H9 (cell line): ENCODE measurements around the gene SHB. TPM values are rescaled to one million over a fixed set of nuclear protein-coding genes. Genes with fewer than 3 reads are reported as not detected.
A peak's percentile ranks its signal among the peaks of the same experiment; 100 is the strongest.

ENCODE experiments used
- DNase-seq: peaks from one replicate; pipeline ENCODE4 v3.0.0-alpha.2; 2017
- H2AFZ ChIP-seq: one replicate; pipeline ENCODE4 v1.6.1; 2013; ENCODE audit warnings: mild to moderate bottlenecking, low read length, control low read depth, moderate library complexity
- H2AK5ac ChIP-seq: 2 replicates; pipeline ENCODE4 v1.6.1; 2013; ENCODE audit warnings: low read length, control low read depth, mixed read lengths; ENCODE audit not compliant: insufficient read length
- H2BK120ac ChIP-seq: one replicate; pipeline ENCODE4 v1.6.1; 2013; ENCODE audit warnings: low read depth, mild to moderate bottlenecking, low read length, control low read depth, inconsistent platforms; ENCODE audit not compliant: poor library complexity, severe bottlenecking
- H2BK12ac ChIP-seq: 2 replicates; pipeline ENCODE4 v1.6.1; 2013; ENCODE audit warnings: low read length, control low read depth, mixed read lengths, low read depth; ENCODE audit not compliant: insufficient read length
- H2BK15ac ChIP-seq: 2 replicates; pipeline ENCODE4 v1.6.1; 2013; ENCODE audit warnings: low read depth, low read length, control low read depth
- H2BK20ac ChIP-seq: one replicate; pipeline ENCODE4 v1.6.1; 2013; ENCODE audit warnings: low read depth, mild to moderate bottlenecking, low read length, control low read depth, inconsistent platforms; ENCODE audit not compliant: poor library complexity, severe bottlenecking
- H2BK5ac ChIP-seq: 2 replicates; pipeline ENCODE4 v1.6.1; 2013; ENCODE audit warnings: low read length, control low read depth, mixed read lengths; ENCODE audit not compliant: insufficient read length
- H3K14ac ChIP-seq: 2 replicates; pipeline ENCODE4 v1.6.1; 2013; ENCODE audit warnings: low read length, control low read depth; ENCODE audit not compliant: insufficient read depth
- H3K18ac ChIP-seq: 2 replicates; pipeline ENCODE4 v1.6.1; 2013; ENCODE audit warnings: low read depth, mild to moderate bottlenecking, mixed read lengths, low read length, control low read depth; ENCODE audit not compliant: insufficient read length
- H3K23ac ChIP-seq: 2 replicates; pipeline ENCODE4 v1.6.1; 2013; ENCODE audit warnings: low read length, control low read depth, mixed read lengths, low read depth; ENCODE audit not compliant: insufficient read length
- H3K23me2 ChIP-seq: 2 replicates; pipeline ENCODE4 v1.6.1; 2013; ENCODE audit warnings: low read depth, mild to moderate bottlenecking, mixed read lengths, low read length, control low read depth; ENCODE audit not compliant: insufficient read length, poor library complexity, severe bottlenecking
- H3K27ac ChIP-seq: 2 replicates; pipeline ENCODE4 v1.5.1; 2013; ENCODE audit warnings: low read length, control low read depth, mixed read lengths, low read depth; ENCODE audit not compliant: insufficient read length
- H3K27me3 ChIP-seq: 2 replicates; pipeline ENCODE4 v1.6.1; 2013; ENCODE audit warnings: low read length, control low read depth, inconsistent platforms; ENCODE audit not compliant: insufficient read depth
- H3K4ac ChIP-seq: 2 replicates; pipeline ENCODE4 v1.6.1; 2013; ENCODE audit warnings: low read depth, mild to moderate bottlenecking, control low read depth, inconsistent platforms, low read length, moderate library complexity
- H3K4me1 ChIP-seq: 2 replicates; pipeline ENCODE4 v1.6.1; 2013; ENCODE audit warnings: low read length, control low read depth, inconsistent platforms; ENCODE audit not compliant: insufficient read depth
- H3K4me2 ChIP-seq: 2 replicates; pipeline ENCODE4 v1.6.1; 2013; ENCODE audit warnings: low read length, control low read depth, mixed read lengths; ENCODE audit not compliant: insufficient read length, insufficient read depth
- H3K56ac ChIP-seq: 2 replicates; pipeline ENCODE4 v1.6.1; 2013; ENCODE audit warnings: low read depth, mild to moderate bottlenecking, mixed read lengths, low read length, control low read depth; ENCODE audit not compliant: insufficient read length
- H3K79me1 ChIP-seq: 2 replicates; pipeline ENCODE4 v1.6.1; 2013; ENCODE audit warnings: low read depth, mild to moderate bottlenecking, moderate library complexity, low read length, control low read depth, inconsistent platforms; ENCODE audit not compliant: insufficient read depth, poor library complexity, severe bottlenecking
- H3K79me2 ChIP-seq: 2 replicates; pipeline ENCODE4 v1.6.1; 2013; ENCODE audit warnings: low read length, control low read depth, inconsistent platforms; ENCODE audit not compliant: insufficient read depth
- H3K9ac ChIP-seq: 2 replicates; pipeline ENCODE4 v1.6.1; 2013; ENCODE audit warnings: low read length, control low read depth, mixed read lengths; ENCODE audit not compliant: insufficient read length; ENCODE audit errors: extremely low read depth
- H3K9me3 ChIP-seq: one replicate; pipeline ENCODE4 v1.6.1; 2013; ENCODE audit warnings: low read depth, low read length, inconsistent platforms; ENCODE audit not compliant: control insufficient read depth
- H3T11ph ChIP-seq: one replicate; pipeline ENCODE4 v1.6.1; 2013; ENCODE audit warnings: mild to moderate bottlenecking, low read length, control low read depth, inconsistent platforms
- H4K20me1 ChIP-seq: one replicate; pipeline ENCODE4 v1.6.1; 2013; ENCODE audit not compliant: control insufficient read depth, insufficient read length, insufficient read depth
- H4K5ac ChIP-seq: 2 replicates; pipeline ENCODE4 v1.6.1; 2013; ENCODE audit warnings: low read depth, mild to moderate bottlenecking, mixed read lengths, low read length, control low read depth; ENCODE audit not compliant: insufficient read length
- H4K8ac ChIP-seq: replicated peaks from 2 replicates; pipeline ENCODE4 v1.6.1; 2013; ENCODE audit warnings: low read length, control low read depth, mixed read lengths, low read depth; ENCODE audit not compliant: insufficient read length
- H4K91ac ChIP-seq: 2 replicates; pipeline ENCODE4 v1.6.1; 2013; ENCODE audit warnings: low read depth, mild to moderate bottlenecking, moderate library complexity, mixed read lengths, low read length, control low read depth; ENCODE audit not compliant: insufficient read length
- H3K27ac Mint-ChIP-seq, 3 experiments: 2 replicates in 2 of 3; 3 replicates in 1 of 3; pipeline ENCODE4 v1.8.0; 2020 to 2021; ENCODE audit warnings: mixed read lengths in 3 of 3, mild to moderate bottlenecking in 1 of 3, moderate library complexity in 1 of 3
- H3K27me3 Mint-ChIP-seq: 2 replicates; pipeline ENCODE4 v1.8.0; 2021; ENCODE audit warnings: low read depth, mild to moderate bottlenecking, moderate library complexity, mixed read lengths
- H3K36me3 Mint-ChIP-seq, 3 experiments: 2 replicates in 2 of 3; 3 replicates in 1 of 3; pipeline ENCODE4 v1.8.0; 2020 to 2021; ENCODE audit warnings: low read depth in 3 of 3, mixed read lengths in 3 of 3; ENCODE audit not compliant: insufficient read depth in 1 of 3
- H3K4me1 Mint-ChIP-seq, 2 experiments: 2 replicates each; pipeline ENCODE4 v1.8.0; 2020; ENCODE audit warnings: mixed read lengths in 2 of 2
- H3K4me3 Mint-ChIP-seq, 2 experiments: 2 replicates in 1 of 2; 3 replicates in 1 of 2; pipeline ENCODE4 v1.8.0; 2020 to 2021; ENCODE audit warnings: mild to moderate bottlenecking in 2 of 2, mixed read lengths in 2 of 2, moderate library complexity in 1 of 2
- H3K9me3 Mint-ChIP-seq, 2 experiments: 2 replicates in 1 of 2; 3 replicates in 1 of 2; pipeline ENCODE4 v1.8.0; 2020; ENCODE audit warnings: mild to moderate bottlenecking in 2 of 2, mixed read lengths in 2 of 2, moderate library complexity in 1 of 2
- WGBS: extraction: QIAGEN DNeasy Blood & Tissue Kit; methylation state at CpG from one replicate; pipeline ENCODE4 v1.1.7; 2013; ENCODE audit warnings: missing lambda C conversion rate, low lambda C conversion rate, mixed read lengths; ENCODE audit not compliant: insufficient read length; ENCODE audit errors: extremely low coverage; 5-methylcytosine and 5-hydroxymethylcytosine counted together
- long read RNA-seq: library from polyadenylated mRNA; unstranded; transcript quantifications from one replicate; pipeline ENCODE4 v2.0.0, GENCODE V29; 2020
- total RNA-seq: library from RNA; stranded (reverse); gene quantifications from 2 replicates; pipeline ENCODE4 v1.2.1, GENCODE V29; 2021
- TF ChIP-seq, protein P1 (sequence below): fragments of 200-600 bp; sonication (generic); conservative IDR thresholded peaks from 3 replicates; pipeline ENCODE4 v1.8.0; 2021; ENCODE audit warnings: antibody characterized with exemption, mild to moderate bottlenecking

SHB gene
- total RNA-seq, result 13.8 and 14.6 TPM in 2 replicates
- long read RNA-seq, partial matches to known transcripts, result 0 of 3 reads
- long read RNA-seq, other reads (novel, unspliced or antisense), result 3 of 3 reads

DNA sequence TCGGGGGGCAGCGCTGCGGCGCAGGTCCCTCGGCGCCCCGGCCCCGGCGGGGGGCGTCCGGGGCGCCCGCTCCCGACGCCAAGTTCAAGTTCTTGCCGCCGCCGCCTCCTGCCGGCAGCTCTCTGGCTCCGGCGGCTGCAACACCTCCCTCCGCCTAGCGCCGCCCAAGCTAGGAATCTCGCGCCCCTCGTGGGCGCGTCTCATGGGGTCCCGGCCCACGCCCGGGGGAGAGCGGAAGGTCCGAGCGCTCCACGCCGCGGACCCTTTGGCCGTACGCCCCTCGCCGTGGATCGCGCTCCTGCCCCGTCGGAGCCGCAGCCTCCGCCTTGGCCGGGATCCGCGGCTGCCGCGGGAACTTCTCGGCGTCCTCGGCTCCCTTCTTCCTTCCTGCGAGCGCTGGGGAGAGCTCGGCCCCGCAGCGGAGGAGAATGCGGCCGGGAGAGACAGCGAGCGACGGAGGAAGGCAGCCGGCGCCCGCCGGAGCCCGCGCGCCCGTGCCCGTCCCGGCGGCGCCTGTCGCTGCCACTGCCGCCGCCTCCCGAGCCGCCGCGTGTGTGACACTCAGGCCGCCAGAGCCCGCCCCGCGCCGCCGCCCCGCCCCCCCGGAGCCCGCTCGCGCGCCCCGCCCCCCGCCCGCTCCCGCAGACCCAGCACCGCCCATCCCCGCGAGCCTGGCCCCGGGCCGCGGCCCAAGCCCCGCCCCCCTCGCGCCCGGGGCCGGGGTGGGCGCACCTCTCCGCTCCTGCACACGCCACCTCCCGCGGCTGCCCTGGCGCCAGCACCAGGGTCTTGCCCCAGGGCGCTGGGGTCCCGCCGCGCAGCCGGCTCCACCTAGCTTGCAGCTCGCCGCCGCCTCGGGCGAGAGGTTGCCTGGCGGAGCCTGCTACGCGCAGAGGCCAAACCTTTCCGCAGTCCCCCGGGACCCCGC is at the start of gene SHB:
Gene SHB (minus strand): TSS at position 527 of the 928 bp plus-strand sequence. CDS start 582 bp downstream, outside the sequence.
- peak within 1 kb of the TSS; percentile 94 for H3K4me2 ChIP-seq
- no peak within 1 kb of the TSS for H3K18ac ChIP-seq
- no peak within 1 kb of the TSS for H3K9ac ChIP-seq
- WGBS, result no CpG with 5 or more reads among the region's 134 CpGs
- H2BK120ac ChIP-seq, result no peak within 1 kb of the TSS
- Mint-ChIP-seq H3K27me3 (peaks cover 30% of the 10 kb centered on the region), H3K36me3 (peaks cover 0 to 3% (median 0%) of the 10 kb centered on the region in 3 experiments; a peak in 4 of 7 replicates), H3K4me3 (peak within 1 kb of the TSS; percentile 74 to 86), H3K27ac (peak within 1 kb of the TSS; percentile 59 to 86 (median 83); a peak in 5 of 7 replicates), H3K4me1 (peaks cover 37 to 39% of the 10 kb centered on the region in 2 experiments), H3K9me3 (no peaks in the 10 kb centered on the region; a peak in 1 of 5 replicates)
- peaks cover 2% of the 10 kb centered on the region for H4K20me1 ChIP-seq
- H3K23me2 ChIP-seq, result peaks cover 21% of the 10 kb centered on the region
- no peak within 1 kb of the TSS for H2BK20ac ChIP-seq
- no peak within 1 kb of the TSS for H2BK5ac ChIP-seq
- TF ChIP-seq, protein P1, sequence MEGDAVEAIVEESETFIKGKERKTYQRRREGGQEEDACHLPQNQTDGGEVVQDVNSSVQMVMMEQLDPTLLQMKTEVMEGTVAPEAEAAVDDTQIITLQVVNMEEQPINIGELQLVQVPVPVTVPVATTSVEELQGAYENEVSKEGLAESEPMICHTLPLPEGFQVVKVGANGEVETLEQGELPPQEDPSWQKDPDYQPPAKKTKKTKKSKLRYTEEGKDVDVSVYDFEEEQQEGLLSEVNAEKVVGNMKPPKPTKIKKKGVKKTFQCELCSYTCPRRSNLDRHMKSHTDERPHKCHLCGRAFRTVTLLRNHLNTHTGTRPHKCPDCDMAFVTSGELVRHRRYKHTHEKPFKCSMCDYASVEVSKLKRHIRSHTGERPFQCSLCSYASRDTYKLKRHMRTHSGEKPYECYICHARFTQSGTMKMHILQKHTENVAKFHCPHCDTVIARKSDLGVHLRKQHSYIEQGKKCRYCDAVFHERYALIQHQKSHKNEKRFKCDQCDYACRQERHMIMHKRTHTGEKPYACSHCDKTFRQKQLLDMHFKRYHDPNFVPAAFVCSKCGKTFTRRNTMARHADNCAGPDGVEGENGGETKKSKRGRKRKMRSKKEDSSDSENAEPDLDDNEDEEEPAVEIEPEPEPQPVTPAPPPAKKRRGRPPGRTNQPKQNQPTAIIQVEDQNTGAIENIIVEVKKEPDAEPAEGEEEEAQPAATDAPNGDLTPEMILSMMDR, result peak; percentile 39; the same call in 2 of the 3 replicates
- H2AFZ ChIP-seq, result no peak within 1 kb of the TSS
- peak; percentile 86 for DNase-seq
- H4K91ac ChIP-seq, result no peak within 1 kb of the TSS
- H4K5ac ChIP-seq, result no peak within 1 kb of the TSS
- no peak within 1 kb of the TSS for H4K8ac ChIP-seq
- no peak within 1 kb of the TSS for H3K27ac ChIP-seq
- no peaks in the 10 kb centered on the region for H3K9me3 ChIP-seq
- H2BK15ac ChIP-seq, result no peak within 1 kb of the TSS
- no peak within 1 kb of the TSS for H3K23ac ChIP-seq
- no peak within 1 kb of the TSS for H2BK12ac ChIP-seq
- H3K79me2 ChIP-seq, result 0 out of 2 replicates have a peak, but pooled peaks cover 2% of the 10 kb centered on the region
- no peak within 1 kb of the TSS for H3K14ac ChIP-seq
- H3K4ac ChIP-seq, result no peak within 1 kb of the TSS
- no peaks in the 10 kb centered on the region; the same call in 1 of the 2 replicates for H3K27me3 ChIP-seq
- peaks cover 2% of the 10 kb centered on the region for H3K79me1 ChIP-seq
- no peak within 1 kb of the TSS for H3T11ph ChIP-seq
- H3K56ac ChIP-seq, result no peak within 1 kb of the TSS
- H2AK5ac ChIP-seq, result no peak within 1 kb of the TSS
- no peaks in the 10 kb centered on the region; the same call in 1 of the 2 replicates for H3K4me1 ChIP-seq
